Measurements from ENCODE around the gene CHIC2. TPM values are rescaled to one million over a fixed set of nuclear protein-coding genes. Genes with fewer than 3 reads are reported as not detected.

Gene CHIC2
- total RNA-seq (2012; rRNA removed) (26.3 and 65.0 TPM in 2 replicates), polyA plus RNA-seq (2012; rRNA removed) (18.8 and 20.4 TPM in 2 replicates), Bru-seq, nascent RNA (percentile 96 among the genes with signal in this experiment), BruChase-seq, experiment 1, labeled RNA remaining after a 6-hour chase (percentile 89 among the genes with signal in this experiment), BruChase-seq, experiment 2, labeled RNA remaining after a 2-hour chase (percentile 94 among the genes with signal in this experiment)
- 25.1 and 34.5 TPM in 2 replicates for polyA plus RNA-seq (2012; cell fraction: cytosol; rRNA removed)
- 13.2 and 17.0 TPM in 2 replicates for polyA plus RNA-seq (2012; cell fraction: nucleus; rRNA removed; ENCODE audit: low replicate concordance)
- long read RNA-seq, transcript CHIC2-201 (6 exons, 1,194 nt), result major isoform, 73 of 88 reads
- long read RNA-seq, partial matches to known transcripts, result 0 of 88 reads
- long read RNA-seq, other reads (novel, unspliced or antisense), result 11 of 88 reads

- Histone ChIP-seq H2BK5ac (ENCODE audit: low read depth, low read length, poor library complexity, severe bottlenecking) (peak within 1 kb of the TSS; percentile 97), H4K8ac (ENCODE audit: low read depth in 2 of 2, low read length in 2 of 2) (peak within 1 kb of the TSS; percentile 65 to 83), H3K56ac (ENCODE audit: extremely low read depth, insufficient read depth, low read length) (peak within 1 kb of the TSS; percentile 95), H3K23ac (ENCODE audit: low read depth, low read length) (peak within 1 kb of the TSS; percentile 100), H2BK15ac (ENCODE audit: low read depth, low read length) (peak within 1 kb of the TSS; percentile 100), H3K4ac (ENCODE audit: low read depth, low read length) (peak within 1 kb of the TSS; percentile 97), H3K79me1 (ENCODE audit: low read depth in 1 of 2, low read length in 2 of 2) (peaks cover 5 to 26% of the 10 kb centered on the region in 2 experiments; a peak in 3 of 4 replicates), H3K14ac (replicated peaks; ENCODE audit: low read depth, low read length) (peak within 1 kb of the TSS; percentile 99), H2AK5ac (ENCODE audit: low read depth, low read length) (peak within 1 kb of the TSS; percentile 97), H3K4me1 (ENCODE audit: control insufficient read depth, insufficient read depth, low read length) (peaks cover 13% of the 10 kb centered on the region; the same call in 1 of the 2 replicates), H3K9me3 (ENCODE audit: control insufficient read depth, insufficient read depth, low read length) (no peaks in the 10 kb centered on the region), H3K36me3 (ENCODE audit: control insufficient read depth, insufficient read depth, low read length) (no peaks in the 10 kb centered on the region), H3K27ac (ENCODE audit: insufficient read depth, low read length) (peak within 1 kb of the TSS; percentile 97), H3K9me1 (ENCODE audit: insufficient read depth, low read length) (peaks cover 16% of the 10 kb centered on the region), H3K27me3 (ENCODE audit: control insufficient read depth, insufficient read depth, low read length) (no peaks in the 10 kb centered on the region), H3K4me3 (ENCODE audit: insufficient read depth, low read depth, low read length) (peak within 1 kb of the TSS; percentile 81), H2BK120ac (ENCODE audit: low read depth, low read length) (peak within 1 kb of the TSS; percentile 90), H3K18ac (ENCODE audit: low read depth, low read length) (peak within 1 kb of the TSS; percentile 93), H4K5ac (ENCODE audit: low read depth, low read length) (peak within 1 kb of the TSS; percentile 79), H4K91ac (ENCODE audit: insufficient read depth, low read depth, low read length) (peak within 1 kb of the TSS; percentile 90), H2AK9ac (replicated peaks; ENCODE audit: low read depth, low read length, poor library complexity) (peak within 1 kb of the TSS; percentile 96), H4K20me1 (ENCODE audit: insufficient read depth, low read length) (peaks cover 35% of the 10 kb centered on the region; the same call in 1 of the 2 replicates), H2BK20ac (ENCODE audit: low read depth, low read length) (peak within 1 kb of the TSS; percentile 81), H3K4me2 (ENCODE audit: low read depth, low read length) (peak within 1 kb of the TSS; percentile 90), H3K9ac (ENCODE audit: low read depth, low read length) (peak within 1 kb of the TSS; percentile 100), H2AFZ (replicated peaks; ENCODE audit: low read length, poor library complexity) (peak within 1 kb of the TSS; percentile 93)
- BruUV-seq (replicated peaks), result no TSS peak
- TF ChIP-seq POLR2A (IDR thresholded peaks at IDR 0.05; ENCODE audit: low read depth, low read length), result peak; percentile 96
- peak; percentile 66; the same call in 1 of the 2 replicates for TF ChIP-seq MXI1 (IDR thresholded peaks at IDR 0.05; ENCODE audit: borderline replicate concordance, low read depth, low read length)
- no peak for TF ChIP-seq RCOR1 (IDR thresholded peaks at IDR 0.05; ENCODE audit: insufficient replicate concordance, low read length)
- peak; percentile 75 for TF ChIP-seq USF2 (IDR thresholded peaks at IDR 0.05; ENCODE audit: low read depth, low read length)
- no peak for TF ChIP-seq CHD1 (IDR thresholded peaks at IDR 0.05; ENCODE audit: low read depth, low read length)
- no peak for TF ChIP-seq SMC3 (IDR thresholded peaks at IDR 0.05; ENCODE audit: low read depth, low read length)
- peak; percentile 89 for TF ChIP-seq BHLHE40 (IDR thresholded peaks at IDR 0.05; ENCODE audit: low read depth, low read length)
- CTCF ChIA-PET, result no interaction called here
- intact Hi-C loops (cut with micrococcal nuclease), result loop anchor here (5.0 to 10.0 kb wide), 3 partner anchors 132 to 867 kb away; no protein-coding TSS in a partner anchor
- ATAC-seq (ENCODE audit: low read depth) (peak; percentile 88), DNase-seq (peak; percentile 92)
- POLR2A ChIA-PET (ENCODE audit: unreplicated experiment), result no interaction called here
- 0% methylated on average over 32 of the region's 87 CpGs; no CpG with 5 or more reads in 1 of the 2 experiments for WGBS, 2 experiments (ENCODE audit: extremely low coverage in 2 of 2, insufficient read length in 1 of 2)
- in situ Hi-C loops (cut with MboI; ENCODE audit: low sequenced_read_pairs), result loop anchor here (10.0 to 25.0 kb wide), 2 partner anchors 150 to 1052 kb away; no protein-coding TSS in a partner anchor
- dilution Hi-C loops (cut with HindIII; ENCODE audit: low sequenced_read_pairs, unreplicated experiment), result no loop called here
Measured at GRCh38 chr4:54064317-54065111, at the start of gene CHIC2. Gene CHIC2, minus strand, starts transcription at chr4:54064605. Its CDS starts 305 bp downstream, at chr4:54064300.
